Endothelial cell of umbilical vein (primary cell): ENCODE data around the gene ADAM29. TPM values are rescaled to one million over a fixed set of nuclear protein-coding genes. Genes with fewer than 3 reads are reported as not detected.

Experiments
- BruUV-seq: library from RNA; stranded (reverse); fragments of 400-500 nt; replicated peaks from 2 replicates; lab custom pipeline; 2021; lab: Mats Ljungman, UMichigan
- CTCF ChIA-PET: fragments of 300-600, 350-600 bp; sonication (Branson Sonifier 250); formaldehyde crosslinking; loops from one replicate; lab custom pipeline; 2021; ENCODE audit warnings: antibody characterized with exemption, inconsistent platforms; lab: Charles Lee
- POLR2A ChIA-PET: fragments of 300-600, 350-600 bp; sonication (Branson Sonifier 250); formaldehyde crosslinking; loops from one replicate; lab custom pipeline; 2021; ENCODE audit warnings: antibody characterized with exemption, inconsistent platforms; lab: Charles Lee
- DNase-seq: peaks from one replicate; pipeline ENCODE4 v3.0.0-alpha.2; 2011; ENCODE audit warnings: low read depth, low spot score
- FAIRE-seq: peaks from 2 replicates; lab custom pipeline; 2011; peaks lifted over from hg19 to GRCh38; lab: Jason Lieb, UNC
- H2AFZ ChIP-seq: 2 replicates; pipeline ENCODE4 v1.6.0; 2012; ENCODE audit warnings: low read depth, low read length, control low read depth, inconsistent platforms
- H3K27ac ChIP-seq: 2 replicates; pipeline ENCODE4 v1.5.1; 2011; ENCODE audit warnings: low read depth, mild to moderate bottlenecking, control low read depth, low read length, moderate library complexity; ENCODE audit not compliant: insufficient read depth
- H3K27me3 ChIP-seq, 2 experiments: 2 replicates each; pipeline versions ENCODE4 v1.6.0 to v1.6.1; 2011; ENCODE audit warnings: low read length in 2 of 2, mixed read lengths in 1 of 2; ENCODE audit not compliant: control insufficient read depth in 2 of 2, insufficient read depth in 2 of 2
- H3K36me3 ChIP-seq, 2 experiments: 2 replicates in 1 of 2; 3 replicates in 1 of 2; pipeline ENCODE4 v1.5.1; 2011; ENCODE audit warnings: low read length in 2 of 2, mild to moderate bottlenecking in 1 of 2, moderate library complexity in 1 of 2; ENCODE audit not compliant: control insufficient read depth in 2 of 2, insufficient read depth in 2 of 2; ENCODE audit errors: extremely low read depth in 1 of 2
- H3K4me1 ChIP-seq: 3 replicates; pipeline ENCODE4 v1.5.1; 2011; ENCODE audit warnings: mild to moderate bottlenecking, low read length; ENCODE audit not compliant: control insufficient read depth, insufficient read depth; ENCODE audit errors: extremely low read depth
- H3K4me2 ChIP-seq: 2 replicates; pipeline ENCODE4 v1.6.1; 2011; ENCODE audit warnings: low read length, control low read depth, mixed read lengths; ENCODE audit not compliant: insufficient read depth
- H3K4me3 ChIP-seq, 3 experiments: fragments of 200-600 bp in 1 of 3; sonication (generic), shearing (Covaris generic) in 1 of 3; replicated peaks in 1 of 3; 2 replicates each; pipeline ENCODE4 v1.5.1; 2011 to 2016; ENCODE audit warnings: control low read depth in 3 of 3, low read length in 3 of 3, mild to moderate bottlenecking in 2 of 3, inconsistent platforms in 1 of 3, low read depth in 1 of 3, moderate library complexity in 1 of 3; ENCODE audit not compliant: insufficient read depth in 1 of 3
- H3K79me2 ChIP-seq: 2 replicates; pipeline ENCODE4 v1.6.0; 2012; ENCODE audit warnings: low read length, inconsistent platforms; ENCODE audit not compliant: control insufficient read depth, insufficient read depth
- H3K9ac ChIP-seq: replicated peaks from 2 replicates; pipeline ENCODE3; 2011; ENCODE audit warnings: low read length, control low read depth; ENCODE audit not compliant: insufficient read depth; ENCODE audit errors: extremely low read depth
- H3K9me1 ChIP-seq: replicated peaks from 3 replicates; pipeline ENCODE4 v1.6.0; 2011; ENCODE audit warnings: mild to moderate bottlenecking, low read length; ENCODE audit not compliant: control insufficient read depth, insufficient read depth; ENCODE audit errors: extremely low read depth
- H3K9me3 ChIP-seq: replicated peaks from 2 replicates; pipeline ENCODE4 v1.5.1; 2012; ENCODE audit warnings: low read length, inconsistent platforms; ENCODE audit not compliant: control insufficient read depth, insufficient read depth
- H4K20me1 ChIP-seq: replicated peaks from 2 replicates; pipeline ENCODE3; 2011; ENCODE audit warnings: mild to moderate bottlenecking, low read length; ENCODE audit not compliant: control insufficient read depth, insufficient read depth; ENCODE audit errors: extremely low read depth
- EZH2 ChIP-seq: IDR thresholded peaks from 2 replicates; pipeline ENCODE4 v1.6.1; 2012; ENCODE audit warnings: borderline replicate concordance, low read depth, mild to moderate bottlenecking, moderate library complexity, low read length, inconsistent platforms; ENCODE audit not compliant: severe bottlenecking
- GATA2 ChIP-seq: IDR thresholded peaks from 2 replicates; pipeline ENCODE4 v1.7.0; 2011; ENCODE audit warnings: low read depth, mild to moderate bottlenecking, moderate library complexity, mixed read lengths, low read length; ENCODE audit not compliant: insufficient read length, insufficient read depth
- JUN ChIP-seq: IDR thresholded peaks from 2 replicates; pipeline ENCODE4 v1.6.1; 2011; ENCODE audit warnings: borderline replicate concordance, low read depth; ENCODE audit not compliant: insufficient read length, insufficient read depth
- MYC ChIP-seq: IDR thresholded peaks from one replicate; pipeline ENCODE4 v1.6.1; 2011; ENCODE audit warnings: mild to moderate bottlenecking, low read depth, low read length
- POLR2A ChIP-seq: IDR thresholded peaks from 2 replicates; pipeline ENCODE4 v1.6.1; 2012; ENCODE audit warnings: low read depth, mild to moderate bottlenecking, control low read depth, low read length
- dilution Hi-C: fragments of 300-500 bp; cut with MboI; formaldehyde crosslinking; loops from one replicate; pipeline ENCODE4 v1.15.0; 2019; ENCODE audit warnings: low sequenced_read_pairs; ENCODE audit not compliant: extremely low pct_ligation_motif_present
- intact Hi-C: fragments of 100-400 bp; cut with micrococcal nuclease; formaldehyde crosslinking; loops from one replicate; pipeline ENCODE4 v1.10.0; 2022
- polyA plus RNA-seq, 4 experiments: library from polyadenylated mRNA; depleted of rRNA in 3 of 4; stranded (reverse) in 3 of 4; unstranded in 1 of 4; fragments of >200 nt; gene quantifications; 2 replicates each; pipeline versions ENCODE4 v1.2.1 to v1.2.3, GENCODE V29; 2011 to 2012; ENCODE audit warnings: missing spikeins in 1 of 4
- total RNA-seq: library from RNA; stranded (reverse); gene quantifications from 2 replicates; pipeline ENCODE4 v1.2.3, GENCODE V29; 2021
- TF ChIP-seq, protein P1 (sequence below): IDR thresholded peaks from 2 replicates; pipeline ENCODE4 v1.6.1; 2011; ENCODE audit not compliant: insufficient read depth, insufficient read length

The ADAM29 gene
- total and polyA plus RNA-seq, 2 donors (not counting 3 experiments of a cell fraction or from before 2014, with no cell fraction given): not detected

DNA sequence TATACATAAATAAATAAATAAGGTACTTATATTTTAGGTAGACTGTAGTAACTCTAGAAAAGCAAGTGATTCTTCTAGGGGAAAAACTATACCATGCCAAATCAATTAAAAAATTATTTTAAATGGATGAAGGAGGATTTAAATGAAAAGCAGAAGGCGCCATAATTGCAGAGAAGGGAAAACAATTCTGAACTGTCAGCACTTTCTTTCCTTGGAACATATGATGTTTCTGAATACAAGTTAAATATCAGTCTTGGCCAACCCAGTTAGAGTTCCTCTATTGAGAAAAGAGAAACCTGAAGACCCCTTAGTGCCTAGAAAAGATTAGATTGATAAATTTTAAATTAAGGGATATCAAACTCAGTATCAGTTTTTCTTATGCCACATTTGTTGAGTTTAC lies 75.8 kb downstream of the ADAM29 start:
- Histone ChIP-seq H3K4me3 (no peak overlapping the region), H3K27me3 (no peaks in the 10 kb centered on the region), H3K4me1 (no peaks in the 10 kb centered on the region), H3K36me3 (no peaks in the 10 kb centered on the region), H3K27ac (no peak overlapping the region), H3K9me3 (peaks cover 2% of the 10 kb centered on the region), H2AFZ (no peak overlapping the region), H3K9ac (no peak overlapping the region), H4K20me1 (no peaks in the 10 kb centered on the region), H3K4me2 (no peak overlapping the region), H3K9me1 (no peaks in the 10 kb centered on the region), H3K79me2 (no peaks in the 10 kb centered on the region)
- BruUV-seq: no TSS peak
- ChIA-PET POLR2A (no interaction called here), CTCF (no interaction called here)
- intact Hi-C loops: no loop called here
- dilution Hi-C loops: no loop called here
- FAIRE-seq (no peak), DNase-seq (no peak)
- TF ChIP-seq, protein P1, sequence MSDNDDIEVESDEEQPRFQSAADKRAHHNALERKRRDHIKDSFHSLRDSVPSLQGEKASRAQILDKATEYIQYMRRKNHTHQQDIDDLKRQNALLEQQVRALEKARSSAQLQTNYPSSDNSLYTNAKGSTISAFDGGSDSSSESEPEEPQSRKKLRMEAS: no peak
- TF ChIP-seq EZH2: no peak
- TF ChIP-seq JUN: no peak

GRCh38 chr4:174996079-174996478 lies 77.9 kb downstream of the ADAM29 start:
- dilution Hi-C loops: no loop called here
- H3K79me2 ChIP-seq: no peaks in the 10 kb centered on the region
- no peaks in the 10 kb centered on the region for H3K36me3 ChIP-seq
- FAIRE-seq (no peak), DNase-seq (no peak)
- H3K4me1 ChIP-seq: no peaks in the 10 kb centered on the region
- H2AFZ ChIP-seq: no peak overlapping the region
- no TSS peak for BruUV-seq
- no peak overlapping the region for H3K4me3 ChIP-seq
- no peaks in the 10 kb centered on the region for H3K9me1 ChIP-seq
- intact Hi-C loops: no loop called here
- ChIA-PET CTCF (no interaction called here), POLR2A (no interaction called here)
- H3K27me3 ChIP-seq: no peaks in the 10 kb centered on the region
- H3K9ac ChIP-seq: no peak overlapping the region
- peaks cover 5% of the 10 kb centered on the region for H3K9me3 ChIP-seq
- H3K4me2 ChIP-seq: no peak overlapping the region
- H3K27ac ChIP-seq: no peak overlapping the region
- H4K20me1 ChIP-seq: no peaks in the 10 kb centered on the region
- no peak for TF ChIP-seq POLR2A
- no peak for TF ChIP-seq GATA2
- no peak for TF ChIP-seq JUN
- TF ChIP-seq MYC: no peak
